Posterior cingulate gyrus (tissue), 11 donors: ENCODE data around the gene RNF150.

Experiments used
- DNase-seq, 10 donors: peaks; one replicate each; pipeline versions ENCODE4 v3.0.0 to v3.0.0-alpha.2; 2020 to 2021; ENCODE audit warnings: mixed read lengths in 3 of 10
- intact Hi-C: fragments of 100-400 bp; cut with DNase I; formaldehyde crosslinking; loops from one replicate; pipeline ENCODE4 v1.15.1; 2023

The RNF150 gene

GRCh38 chr4:140995058-140995457 lies 138.2 kb downstream of the RNF150 start:
- no peak for DNase-seq
- intact Hi-C loops, result no loop called here

GRCh38 chr4:140994015-140994414 lies 139.3 kb downstream of the RNF150 start:
- no peak for DNase-seq
- intact Hi-C loops, result no loop called here

DNA sequence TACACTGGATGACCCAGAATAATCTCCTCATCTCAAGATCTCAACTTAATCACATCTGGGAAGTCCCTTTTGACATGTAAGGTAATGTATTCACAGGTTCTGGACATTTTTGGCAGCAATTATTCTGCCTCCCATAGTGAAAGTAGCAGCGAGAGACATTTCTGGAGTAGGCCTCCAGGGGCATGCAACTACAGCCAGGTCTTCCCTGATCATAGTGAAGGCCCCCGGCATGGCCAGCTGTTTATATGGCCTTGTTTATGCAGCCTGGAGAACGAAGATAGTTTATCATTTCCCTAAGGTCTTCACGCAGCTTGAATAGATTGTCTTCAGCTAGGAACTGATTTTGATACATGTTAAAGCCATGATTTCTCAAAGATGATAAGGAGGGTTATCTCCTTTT lies 139.9 kb downstream of the RNF150 start:
- intact Hi-C loops, result no loop called here
- no peak for DNase-seq

GRCh38 chr4:140989944-140990343 lies 143.3 kb downstream of the RNF150 start:
- intact Hi-C loops, result no loop called here
- DNase-seq, result no peak

- no peak for DNase-seq
- intact Hi-C loops, result no loop called here
Measured at GRCh38 chr4:140986045-140986444, 147.2 kb downstream of the RNF150 start.

- DNase-seq, result no peak
- intact Hi-C loops, result no loop called here
Measured at GRCh38 chr4:140982613-140983340, 150.5 kb downstream of the RNF150 start.

DNA sequence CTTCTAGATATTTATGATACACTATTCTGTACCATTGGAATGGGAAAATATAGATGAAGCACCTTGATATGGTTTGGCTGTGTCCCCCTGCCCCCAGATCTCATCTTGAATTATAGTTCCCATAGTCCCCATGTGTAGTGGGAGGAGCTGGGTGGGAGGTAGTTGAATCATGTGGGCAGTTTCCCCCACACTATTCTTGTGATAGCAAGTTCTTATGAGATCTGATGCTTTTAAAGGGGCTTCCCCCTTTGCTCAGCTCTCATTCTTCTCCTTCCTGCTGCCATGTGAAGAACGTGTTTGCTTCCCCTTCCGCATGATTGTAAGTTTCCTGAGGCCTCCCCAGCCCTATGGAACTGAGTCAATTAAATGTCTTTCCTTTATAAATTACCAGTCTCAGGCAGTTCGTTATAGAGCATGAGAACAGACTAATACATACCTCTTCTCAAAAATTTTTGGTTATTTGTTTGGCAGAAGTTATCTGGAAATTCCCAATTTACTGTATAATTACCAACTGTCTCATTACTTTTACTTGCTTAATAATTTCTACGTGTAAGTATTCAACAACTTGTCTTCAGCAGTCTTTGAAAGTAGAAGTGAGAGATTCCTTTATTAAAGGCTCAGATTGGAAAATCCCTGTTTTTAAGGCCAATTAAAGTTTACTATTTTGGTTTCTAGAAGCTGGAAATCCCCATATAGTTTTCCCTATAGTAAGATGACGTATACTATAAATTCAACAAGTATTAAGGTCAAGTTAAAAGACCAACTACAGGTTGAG lies 152.7 kb downstream of the RNF150 start:
- intact Hi-C loops, result no loop called here
- DNase-seq, result no peak

DNA sequence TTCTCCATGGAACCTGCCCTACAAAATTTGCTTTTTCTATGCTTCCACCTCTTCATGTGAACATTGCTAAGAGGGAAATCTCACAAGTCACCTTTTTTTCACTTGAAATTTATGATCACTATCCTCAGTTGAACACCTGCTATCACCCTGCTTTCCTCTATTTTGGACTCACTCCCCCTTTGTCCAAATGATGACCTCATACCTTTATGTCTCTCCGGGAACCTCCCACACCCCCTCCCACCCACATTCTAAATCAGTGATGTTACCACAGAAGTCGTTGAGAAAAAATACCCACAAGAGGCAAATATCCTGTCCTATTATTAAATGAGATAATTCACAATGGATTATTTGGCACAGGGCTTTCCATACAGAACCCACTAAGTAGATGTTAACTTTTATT lies 156.5 kb downstream of the RNF150 start:
- no peak for DNase-seq
- intact Hi-C loops, result no loop called here

DNA sequence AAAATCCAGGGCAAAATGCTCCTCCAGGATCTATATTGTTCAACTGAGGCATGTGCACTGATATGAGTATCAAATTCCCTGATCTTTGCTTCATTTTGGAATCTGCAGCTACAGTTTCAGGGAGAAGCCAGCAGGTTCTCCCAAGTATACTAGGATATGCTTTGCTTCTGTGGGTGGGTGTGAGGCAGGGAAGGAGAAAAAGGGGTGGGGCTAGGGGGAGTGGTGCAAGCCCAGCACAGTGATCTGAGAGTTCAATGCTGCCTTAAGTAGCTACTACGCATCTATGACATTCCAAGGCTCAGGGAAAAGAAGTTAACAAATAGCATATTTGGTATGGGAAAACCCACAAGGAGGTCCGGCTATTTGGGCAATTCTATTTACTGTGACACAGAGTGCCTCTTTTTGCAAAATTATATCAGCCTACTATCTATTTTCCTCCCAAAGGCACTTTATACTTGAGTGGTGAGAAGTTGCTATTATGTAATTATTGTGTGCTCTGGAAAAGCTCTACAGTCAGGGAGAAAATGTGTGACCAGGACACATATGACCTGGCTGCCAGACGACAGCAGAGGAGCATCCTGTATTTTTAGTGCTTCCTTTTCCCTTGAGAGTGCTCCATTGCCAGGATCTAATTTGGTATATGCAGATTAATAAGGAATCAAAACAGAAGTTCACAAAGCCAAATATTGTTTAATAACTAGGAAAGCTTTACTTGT lies 162.0 kb downstream of the RNF150 start:
- intact Hi-C loops, result no loop called here
- no peak for DNase-seq

DNA sequence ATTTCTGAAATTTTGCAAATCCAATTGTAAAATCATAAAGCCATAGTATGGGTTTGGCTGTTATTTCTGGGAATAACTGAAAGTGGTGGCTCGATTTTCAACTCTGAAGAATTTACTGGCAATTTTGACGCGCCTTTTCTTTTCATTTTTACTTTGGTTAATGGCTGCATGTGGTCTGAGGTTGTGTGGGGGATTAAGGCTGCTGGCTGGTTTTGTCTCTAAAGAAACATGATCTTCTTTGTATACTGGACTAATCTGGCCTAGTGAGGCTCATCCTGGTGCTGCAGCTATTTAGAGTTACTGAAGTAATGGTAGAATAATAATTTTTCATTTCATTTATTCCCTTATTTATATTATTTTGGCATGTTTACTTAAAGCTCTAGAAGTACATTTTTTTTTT lies 164.0 kb downstream of the RNF150 start:
- DNase-seq, result no peak
- intact Hi-C loops, result no loop called here

DNA sequence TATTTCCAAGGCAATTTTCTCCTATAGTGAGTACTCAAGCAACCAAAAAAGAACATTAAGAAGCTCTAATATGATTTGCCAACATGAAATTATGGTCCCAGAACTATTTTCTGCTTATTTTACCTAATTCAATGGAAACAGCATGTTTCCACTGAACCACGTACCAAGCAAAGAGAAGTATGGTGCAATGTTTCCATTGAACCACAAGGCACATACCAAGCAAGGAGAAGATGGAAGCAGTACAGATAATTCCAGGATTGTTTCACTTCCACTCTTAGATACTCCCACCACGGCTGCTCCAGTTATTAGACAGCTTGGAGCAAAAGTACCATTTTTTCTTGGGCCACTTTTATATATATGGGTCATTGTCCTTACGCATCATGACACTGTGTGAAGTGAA lies 164.9 kb downstream of the RNF150 start:
- intact Hi-C loops, result no loop called here

GRCh38 chr4:140963883-140964282 lies 169.4 kb downstream of the RNF150 start:
- DNase-seq, result no peak
- intact Hi-C loops, result no loop called here

More for the DNA sequence above, 164.9 kb downstream of the RNF150 start:
- DNase-seq, result no peak

DNA sequence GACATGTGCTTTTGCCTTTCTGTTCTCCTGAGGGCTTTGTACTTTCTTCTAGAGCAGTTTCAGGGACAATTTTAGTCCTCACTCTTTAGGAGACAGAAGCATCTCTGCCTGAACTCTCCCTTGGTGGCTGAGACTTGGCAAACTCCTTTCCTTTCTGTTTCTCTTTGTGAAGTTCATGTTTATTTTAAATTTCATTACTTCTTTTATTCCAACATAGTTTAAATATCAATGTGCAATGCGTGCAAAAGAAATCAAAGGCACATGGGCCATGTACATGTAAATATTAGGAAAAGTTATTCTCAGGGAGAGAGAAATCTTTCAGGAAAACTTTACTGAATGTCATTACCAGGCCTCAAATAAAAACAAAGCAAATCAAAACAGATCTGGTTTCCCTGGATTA lies 177.6 kb downstream of the RNF150 start:
- no peak for DNase-seq
- intact Hi-C loops, result no loop called here

DNA sequence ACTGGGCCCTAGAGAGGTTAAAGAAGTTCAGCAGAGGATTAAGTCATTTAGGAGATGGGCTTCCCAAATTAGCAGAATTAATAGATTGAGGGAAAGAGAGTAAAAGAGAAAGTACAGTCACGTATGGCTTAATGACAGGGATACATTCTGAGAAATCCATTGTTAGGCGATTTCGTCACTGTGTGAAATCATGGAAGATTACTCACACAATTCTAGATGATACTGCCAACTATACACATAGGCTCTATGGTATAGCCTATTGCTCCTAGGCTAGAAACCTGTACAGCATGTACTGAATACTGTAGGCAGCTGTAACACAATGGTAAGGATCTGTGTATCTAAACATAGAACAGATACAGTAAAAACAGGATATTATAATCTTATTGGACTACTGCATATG lies 180.6 kb downstream of the RNF150 start:
- DNase-seq, result no peak
- intact Hi-C loops, result no loop called here

DNA sequence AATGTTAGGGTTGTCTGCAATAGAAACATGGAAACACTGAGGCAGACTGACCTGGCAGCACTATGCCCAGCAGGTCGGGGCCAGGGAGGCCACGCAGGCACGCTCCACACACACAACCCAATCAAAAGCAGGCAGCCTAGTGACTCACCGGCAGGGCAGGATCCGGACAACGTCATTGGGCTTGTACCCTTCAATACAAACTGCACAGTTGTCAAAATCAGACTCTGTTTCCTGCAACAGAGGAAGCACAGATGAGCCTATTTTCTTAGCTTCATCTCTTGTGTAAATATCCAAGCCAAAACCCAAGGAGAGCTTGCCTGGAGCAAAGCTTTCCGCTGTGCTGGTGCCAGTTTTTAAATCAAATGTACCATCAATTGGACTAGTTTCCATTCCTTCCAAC lies 185.8 kb downstream of the RNF150 start:
- peak in 4 of 10 donors; percentile 30 to 82 (median 71) for DNase-seq
- intact Hi-C loops, result no loop called here

DNA sequence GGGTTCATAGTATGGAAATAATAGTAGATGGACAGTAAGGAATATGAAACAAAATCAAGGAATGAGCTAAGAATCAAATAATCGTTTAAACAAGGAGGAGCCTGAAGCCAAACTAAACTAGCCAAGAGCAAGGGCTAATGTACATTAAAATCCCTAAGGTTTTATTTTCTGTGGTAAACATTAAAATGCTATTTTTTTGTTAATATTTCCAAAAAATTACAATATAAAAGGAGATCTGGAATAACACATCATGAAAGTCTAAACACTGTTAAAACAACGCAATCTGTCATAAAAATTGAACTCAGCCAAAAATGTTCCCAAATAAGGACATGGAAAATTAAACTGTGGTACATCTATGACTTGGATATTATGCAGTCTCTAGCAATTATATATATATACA lies 188.2 kb downstream of the RNF150 start:
- no peak for DNase-seq
- intact Hi-C loops, result no loop called here

DNA sequence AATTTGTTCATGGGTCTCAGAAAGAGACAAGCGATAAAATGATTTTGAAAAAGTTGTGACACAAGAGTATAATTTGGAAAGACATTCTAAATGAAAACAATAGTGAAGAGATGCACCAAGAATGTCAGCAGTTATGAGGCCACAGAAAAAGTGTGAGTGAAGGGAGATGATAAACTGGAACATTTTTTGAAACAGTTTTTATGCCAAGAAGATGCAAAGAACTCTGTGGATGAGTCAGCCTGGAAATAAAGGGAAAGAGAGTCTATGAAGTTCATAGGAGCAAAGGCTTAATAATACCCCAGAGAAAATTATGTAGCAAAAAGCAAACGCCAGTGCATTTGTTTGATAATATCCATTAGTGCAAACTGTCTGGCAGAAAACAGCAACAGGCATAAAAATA lies 188.7 kb downstream of the RNF150 start:
- no peak for DNase-seq
- intact Hi-C loops, result no loop called here

DNA sequence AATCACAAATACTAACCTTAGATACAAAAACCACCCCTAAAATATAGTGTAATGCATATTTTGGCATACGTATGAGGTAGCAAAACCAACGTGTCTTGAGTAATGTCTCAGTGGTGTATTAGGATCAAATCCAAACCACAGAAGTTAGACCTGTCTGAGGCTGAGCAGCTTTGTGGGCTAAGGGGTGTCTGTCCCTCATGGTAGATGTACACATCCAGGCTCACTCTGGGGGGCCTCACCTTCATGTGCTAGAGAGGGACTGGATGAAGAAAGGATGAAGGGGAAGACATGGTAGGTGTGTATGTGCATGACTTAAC lies 189.1 kb downstream of the RNF150 start:
- intact Hi-C loops, result no loop called here
- no peak for DNase-seq

- no peak for DNase-seq
- intact Hi-C loops, result no loop called here
Measured at GRCh38 chr4:140943486-140944198, 189.6 kb downstream of the RNF150 start.

DNA sequence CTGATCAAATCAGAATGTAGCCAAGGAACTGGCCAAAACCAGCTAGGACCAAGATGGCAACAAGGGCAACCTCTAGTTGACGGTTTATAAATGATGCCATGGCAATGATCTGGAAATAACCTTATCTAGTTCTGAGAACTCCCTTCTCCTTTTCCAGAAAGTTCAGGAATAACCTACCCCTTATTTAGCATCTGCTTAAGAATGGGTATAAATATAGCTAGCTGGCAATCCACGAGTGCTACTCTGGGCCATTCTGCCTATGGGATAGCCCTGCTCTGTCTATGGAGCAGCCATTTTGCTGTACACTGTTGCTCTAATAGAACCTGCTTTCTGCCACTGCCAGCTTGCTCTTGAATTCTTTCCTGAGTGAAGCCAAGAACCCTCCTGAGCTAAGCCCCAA lies 192.7 kb downstream of the RNF150 start:
- intact Hi-C loops, result no loop called here
- DNase-seq, result no peak

DNA sequence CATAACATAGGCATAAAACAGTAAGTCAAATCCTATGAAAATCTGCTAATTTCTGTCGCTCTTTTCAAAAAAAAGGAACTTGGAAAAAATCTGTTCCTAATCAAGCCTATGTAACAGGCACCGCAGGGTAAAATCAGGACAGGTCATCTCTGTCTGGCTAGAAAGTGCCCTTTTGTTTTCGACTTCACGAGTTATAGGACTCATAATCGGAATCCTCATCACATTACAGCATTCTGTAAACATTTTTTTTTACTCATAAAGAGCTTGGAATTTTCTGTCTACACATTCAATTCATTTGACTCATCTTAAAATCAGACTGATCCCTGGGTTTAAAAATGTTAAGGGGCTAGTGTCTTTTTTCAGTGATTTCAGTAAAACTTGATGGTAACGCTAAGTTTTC lies 195.4 kb downstream of the RNF150 start:
- DNase-seq, result no peak
- intact Hi-C loops, result no loop called here
